HG02642 (cell line): ENCODE results near the gene OR4E2.
"Not testable (repeated sequence)": the region's sequence is repeated elsewhere in the genome, so short reads cannot be mapped to it uniquely, and the experiment has no call there.

Source experiments
- ATAC-seq: cut with Tn5 transposase; IDR thresholded peaks from one replicate; pipeline ENCODE4 v1.9.1; 2021; ENCODE audit warnings: mild to moderate bottlenecking; ENCODE audit not compliant: unreplicated experiment, poor library complexity

Gene OR4E2

GRCh38 chr14:21686468-21686867 is 32.8 kb downstream of the OR4E2 start:
- no peak for ATAC-seq

- ATAC-seq, result no peak
Observed at GRCh38 chr14:21694425-21694824, 40.8 kb downstream of the OR4E2 start.

- not testable (repeated sequence) for ATAC-seq
Observed at GRCh38 chr14:21697662-21698061, 44.0 kb downstream of the OR4E2 start.

GRCh38 chr14:21698538-21698937 is 44.9 kb downstream of the OR4E2 start:
- ATAC-seq, result not testable (repeated sequence)

- no peak for ATAC-seq
Observed at GRCh38 chr14:21699551-21699950, 45.9 kb downstream of the OR4E2 start.

- no peak for ATAC-seq
Observed at GRCh38 chr14:21702316-21702715, 48.7 kb downstream of the OR4E2 start.

- ATAC-seq, result no peak
Observed at GRCh38 chr14:21703357-21704326, 50.0 kb downstream of the OR4E2 start.

- no peak for ATAC-seq
Observed at GRCh38 chr14:21704338-21704737, 50.7 kb downstream of the OR4E2 start.

GRCh38 chr14:21711360-21711961 is 57.8 kb downstream of the OR4E2 start:
- no peak for ATAC-seq

GRCh38 chr14:21712036-21712435 is 58.4 kb downstream of the OR4E2 start:
- no peak for ATAC-seq

- ATAC-seq, result no peak
Observed at GRCh38 chr14:21714318-21714929, 60.8 kb downstream of the OR4E2 start.
